Activated CD4-positive, alpha-beta T cell treated with anti-CD3 and anti-CD28 coated beads for 1 hour (primary cell): ENCODE measurements around the gene CD81.
A peak's percentile ranks its signal among the peaks of the same experiment; 100 is the strongest.

Experiments
- DNase-seq: peaks from one replicate; pipeline ENCODE4 v3.0.0-alpha.2; 2020

CD81 gene

DNA sequence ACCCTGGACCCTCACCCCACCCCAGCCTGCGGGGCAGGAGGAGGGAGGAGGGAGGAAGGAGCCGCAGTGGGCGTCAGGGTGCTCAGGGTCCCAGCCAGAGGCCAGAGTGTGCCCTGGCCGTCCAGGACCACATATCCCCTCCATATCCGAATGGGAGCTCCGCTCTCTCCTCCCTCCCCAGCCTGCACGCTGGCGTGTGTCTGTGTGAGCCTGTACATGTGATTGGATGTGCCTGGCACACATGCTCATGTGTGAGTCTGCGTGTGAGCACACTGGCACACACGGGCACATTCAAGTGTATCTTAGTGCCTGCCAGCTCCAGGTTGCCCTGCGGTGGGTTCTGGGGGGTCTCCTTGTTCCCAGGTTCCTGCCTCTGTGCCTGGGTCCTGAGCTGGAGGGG, 31.6 kb downstream of the CD81 start:
- no peak for DNase-seq

GRCh38 chr11:2409126-2409525, 32.0 kb downstream of the CD81 start:
- no peak for DNase-seq

GRCh38 chr11:2409611-2410468, 32.7 kb downstream of the CD81 start:
- DNase-seq, result no peak

DNA sequence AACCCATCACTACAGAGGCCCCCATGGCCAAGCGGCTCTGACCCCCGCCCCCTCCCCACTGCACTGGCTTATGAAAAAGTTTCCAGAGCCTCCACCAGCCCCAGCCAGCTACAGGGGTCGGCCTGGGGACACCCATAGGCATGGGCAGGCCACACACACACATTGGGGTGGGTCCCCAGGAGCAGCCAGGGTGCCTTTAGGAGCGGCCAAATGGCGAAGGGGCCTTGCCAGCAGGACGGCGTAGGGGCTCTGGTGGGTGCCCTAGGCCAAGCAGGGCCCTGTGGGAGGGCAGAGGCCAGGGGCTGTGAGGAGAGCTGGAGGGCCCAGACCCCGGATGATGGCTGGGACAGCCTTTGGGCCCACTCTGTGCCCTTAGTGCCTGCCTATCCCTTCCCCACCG, 33.5 kb downstream of the CD81 start:
- DNase-seq, result no peak

- DNase-seq, result no peak
Observed at GRCh38 chr11:2411446-2412305, 34.6 kb downstream of the CD81 start.

DNA sequence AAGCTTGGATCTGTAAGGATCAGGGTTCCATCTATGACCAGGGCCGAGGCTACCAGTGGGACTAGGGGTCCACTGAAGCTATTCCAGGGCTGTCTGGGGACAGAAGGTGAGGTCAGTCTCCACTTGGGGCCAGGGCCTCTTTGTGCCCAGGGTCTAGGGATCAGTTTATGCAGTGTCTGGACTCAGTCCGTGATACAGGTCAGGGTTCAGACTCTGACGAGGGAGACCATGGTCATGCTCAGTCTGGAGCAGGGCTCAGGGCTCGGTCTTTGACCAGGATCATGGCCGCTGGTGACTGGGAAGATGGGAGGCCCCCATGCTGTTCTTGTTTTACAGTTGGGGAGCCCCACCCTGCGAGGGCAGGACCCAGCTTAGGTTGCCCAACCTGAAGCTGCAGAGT, 35.2 kb downstream of the CD81 start:
- no peak for DNase-seq

- no peak for DNase-seq
Observed at GRCh38 chr11:2413742-2414579, 36.9 kb downstream of the CD81 start.

DNA sequence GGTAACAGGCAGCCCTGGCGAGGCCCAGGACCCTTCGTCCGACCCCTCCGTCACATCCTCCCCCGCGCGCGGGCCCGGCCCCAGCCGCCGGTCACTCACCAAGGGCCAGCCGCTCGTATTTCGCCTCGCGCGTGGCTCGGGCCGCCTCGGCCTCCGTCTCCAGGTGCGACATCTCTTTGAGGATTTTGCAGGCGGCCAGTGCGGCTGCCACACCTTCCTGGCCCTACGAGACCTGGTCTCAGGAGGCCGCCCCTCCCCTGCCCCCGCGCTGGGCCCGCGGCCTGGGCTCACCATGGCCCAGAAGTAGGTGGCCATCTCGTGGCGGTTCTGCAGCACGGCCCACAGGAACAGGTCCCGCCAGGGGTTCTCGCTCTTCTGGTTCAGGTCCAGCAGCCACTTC, 37.5 kb downstream of the CD81 start:
- no peak for DNase-seq

- no peak for DNase-seq
Observed at GRCh38 chr11:2415171-2415570, 38.1 kb downstream of the CD81 start.

- no peak for DNase-seq
Observed at GRCh38 chr11:2415601-2416380, 38.7 kb downstream of the CD81 start.

DNA sequence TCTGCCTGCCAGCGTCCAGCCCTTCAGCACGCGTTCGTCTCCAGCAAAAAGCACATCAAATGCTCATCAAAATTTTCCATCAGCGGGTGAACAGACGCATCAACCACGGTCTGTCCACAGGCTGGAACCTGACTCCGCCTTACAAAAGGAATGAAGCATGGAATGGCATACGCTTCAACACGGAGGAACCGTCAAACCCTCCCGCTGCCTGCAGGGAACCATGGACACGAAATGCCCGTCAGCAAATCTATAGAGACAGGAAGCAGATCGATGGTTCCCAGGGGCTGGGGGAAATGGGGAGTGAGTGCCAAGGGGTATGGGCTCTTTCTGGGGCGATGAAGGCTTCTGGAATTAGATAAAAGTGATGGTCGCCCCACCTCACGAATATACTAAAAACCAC, 39.7 kb downstream of the CD81 start:
- no peak for DNase-seq

GRCh38 chr11:2417856-2418692, 41.0 kb downstream of the CD81 start:
- no peak for DNase-seq

DNA sequence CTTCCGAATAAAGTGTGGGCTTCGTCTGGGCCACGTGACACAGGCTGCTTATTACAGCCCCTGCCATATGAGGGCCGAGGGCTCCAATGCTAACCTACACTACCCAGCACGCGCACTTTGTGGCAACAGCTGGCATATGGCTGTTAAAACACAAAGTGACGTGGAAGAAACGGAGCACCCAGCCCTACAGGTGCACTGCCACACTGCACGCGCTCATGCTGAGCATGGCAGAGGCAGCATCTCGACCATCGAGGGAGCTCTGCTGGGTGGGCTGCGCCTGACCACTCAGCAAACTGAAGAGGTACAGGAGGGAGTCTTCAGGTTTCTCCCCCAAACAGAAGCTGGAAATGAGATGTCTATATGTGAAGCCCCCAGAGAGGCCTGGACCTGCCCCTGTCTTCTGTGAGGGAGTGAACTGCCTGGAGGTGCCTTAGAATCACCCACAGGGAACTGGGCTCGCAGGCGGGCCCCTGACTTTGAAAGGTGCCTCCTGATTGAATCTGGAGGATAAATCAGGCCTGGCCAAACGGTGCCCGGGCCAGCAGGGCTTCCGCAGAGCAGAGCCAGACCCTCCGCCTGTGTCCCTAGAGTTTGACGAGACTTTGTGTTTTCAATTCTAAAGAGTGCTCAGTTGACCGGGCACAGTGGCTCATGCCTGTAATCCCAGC, 41.7 kb downstream of the CD81 start:
- DNase-seq, result no peak

GRCh38 chr11:2419638-2420501, 42.8 kb downstream of the CD81 start:
- peak; percentile 34 for DNase-seq

DNA sequence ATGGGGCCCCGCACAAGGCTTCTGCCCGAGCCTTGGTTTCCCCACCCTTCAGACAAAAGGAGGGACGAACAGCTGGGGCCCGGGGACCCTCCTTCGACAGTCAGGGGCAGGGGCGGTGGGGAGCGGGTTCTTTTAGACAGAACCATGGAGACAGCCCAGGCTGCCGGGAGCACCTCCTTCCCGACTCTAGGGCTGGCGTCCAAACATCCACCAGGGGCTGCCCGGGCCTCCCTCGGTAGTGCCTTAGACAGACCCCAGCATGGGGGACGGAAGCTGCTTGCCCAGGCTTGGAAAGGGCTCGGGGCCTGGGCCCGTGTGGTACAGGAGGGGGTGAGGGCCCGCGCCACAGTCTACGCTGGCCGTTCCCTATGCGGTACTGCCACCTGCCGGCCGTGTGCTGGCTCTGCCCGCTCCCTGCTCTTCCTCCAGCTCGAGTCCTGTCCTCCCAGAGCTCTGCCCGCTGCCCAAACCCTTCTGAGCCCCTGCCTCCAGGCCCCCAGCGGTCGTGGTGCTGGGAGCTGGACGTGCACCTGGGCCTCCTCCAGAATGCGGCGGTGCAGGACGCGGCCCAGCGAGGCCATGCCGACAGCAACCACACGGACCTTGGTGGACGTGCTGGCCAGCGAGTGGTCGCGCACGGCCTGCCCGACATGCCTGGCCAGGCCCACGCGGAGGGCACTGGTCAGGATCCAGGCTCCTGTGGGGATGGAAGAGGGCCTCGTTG, 43.6 kb downstream of the CD81 start:
- DNase-seq, result peak; percentile 61

DNA sequence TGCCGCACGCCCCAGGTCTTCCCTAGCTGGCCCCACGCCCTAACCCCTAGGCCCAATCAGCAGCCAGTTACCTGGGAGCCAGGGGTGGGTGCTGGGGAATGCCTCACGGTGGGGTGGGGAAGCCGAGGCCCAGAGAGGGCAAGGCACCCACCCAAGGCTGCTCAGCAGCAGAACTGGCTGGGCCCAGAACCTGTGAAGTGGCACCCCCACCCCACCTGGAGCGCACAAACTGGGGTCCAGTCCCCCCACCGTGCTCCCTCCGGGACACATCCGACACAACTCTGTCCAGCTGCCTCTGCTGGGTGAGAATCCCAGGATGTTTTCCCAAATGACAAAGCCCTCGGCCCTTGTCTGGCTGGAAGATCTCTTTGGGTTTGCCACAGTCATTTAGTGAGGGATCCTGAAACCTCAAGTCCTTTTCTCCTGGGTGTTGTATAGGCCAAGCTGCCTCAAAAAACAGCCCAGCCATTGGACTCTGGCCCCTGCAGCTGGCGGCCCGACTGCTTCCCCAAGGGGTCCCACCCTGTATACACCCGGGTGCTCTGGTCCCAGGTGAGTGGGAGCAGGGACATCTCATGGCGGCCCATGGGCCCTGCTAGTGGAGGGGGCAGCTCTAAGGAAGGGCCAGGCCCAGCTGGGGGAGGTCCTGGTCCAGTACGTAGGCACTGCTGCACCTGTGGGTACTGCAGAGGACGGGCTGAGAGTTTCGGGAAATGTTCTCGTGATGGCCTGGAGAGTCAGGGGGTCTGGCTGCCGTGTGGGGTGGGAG, 44.3 kb downstream of the CD81 start:
- no peak for DNase-seq

GRCh38 chr11:2421996-2422395, 44.9 kb downstream of the CD81 start:
- DNase-seq, result no peak

GRCh38 chr11:2422461-2423156, 45.5 kb downstream of the CD81 start:
- no peak for DNase-seq
